Measurements from ENCODE around the gene CDK5R2. TPM values are rescaled to one million over a fixed set of nuclear protein-coding genes. Genes with fewer than 3 reads are reported as not detected.

CDK5R2 gene
- total RNA-seq, 1 donor from 2014 or later: not detected

GRCh38 chr2:219003979-219004378 is 44.5 kb downstream of the CDK5R2 start:
- no peak for DNase-seq

GRCh38 chr2:219009294-219009693 is 49.8 kb downstream of the CDK5R2 start:
- DNase-seq: no peak

- DNase-seq: no peak
These were observed 50.8 kb downstream of the CDK5R2 start for GRCh38 chr2:219010162-219010756.

- no peak for DNase-seq
These were observed 51.4 kb downstream of the CDK5R2 start for GRCh38 chr2:219010873-219011272.

Small RNA genes within 50 kb of the gene (small RNA-seq; reads per million reads assigned to genes)
- gene MIR375 (ENCODE audit: low replicate concordance) (284 reads per million, percentile 98 among the genes with 10 or more reads in this experiment), gene RNU6-642P (ENCODE audit: low replicate concordance) (not detected)

Other genes with a start within 250 kb of the CDK5R2 start
- 14.0 TPM for gene TTLL4, start 248.8 kb upstream of the CDK5R2 start, total RNA-seq
- gene CYP27A1, start 177.5 kb upstream of the CDK5R2 start, total RNA-seq: 19.8 TPM
- 19.7 TPM for gene PRKAG3, start 127.9 kb upstream of the CDK5R2 start, total RNA-seq
- gene WNT6, start 99.9 kb upstream of the CDK5R2 start, total RNA-seq: 1.9 TPM
- 5.7 TPM for gene WNT10A, start 78.8 kb upstream of the CDK5R2 start, total RNA-seq
- not detected for gene FEV, start 25.5 kb downstream of the CDK5R2 start, total RNA-seq
- gene CRYBA2, start 33.8 kb downstream of the CDK5R2 start, total RNA-seq: not detected
- gene CFAP65, start 81.8 kb downstream of the CDK5R2 start, total RNA-seq: not detected
- gene IHH, start 101.3 kb downstream of the CDK5R2 start, total RNA-seq: not detected
- gene NHEJ1, start 201.1 kb downstream of the CDK5R2 start, total RNA-seq: 12.8 TPM
- gene SLC23A3, start 210.4 kb downstream of the CDK5R2 start, total RNA-seq: 0.92 TPM
- 23.9 TPM for gene CNPPD1, start 217.3 kb downstream of the CDK5R2 start, total RNA-seq
- gene RETREG2, start 218.6 kb downstream of the CDK5R2 start, total RNA-seq: 35.0 TPM
- gene ZFAND2B, start 247.1 kb downstream of the CDK5R2 start, total RNA-seq: 24.4 TPM